ENCODE results near the gene PRAMEF11. TPM values are rescaled to one million over a fixed set of nuclear protein-coding genes. Genes with fewer than 3 reads are reported as not detected.
"Not testable (repeated sequence)": the region's sequence is repeated elsewhere in the genome, so short reads cannot be mapped to it uniquely, and the experiment has no call there.

PRAMEF11 gene
- total RNA-seq, 1 donor from 2014 or later: not detected

GRCh38 chr1:12811409-12811784, 19.8 kb downstream of the PRAMEF11 start:
- Mint-ChIP-seq H3K36me3 (ENCODE audit: unreplicated experiment) (no peaks in the 10 kb centered on the region), H3K27ac (ENCODE audit: unreplicated experiment) (no peak overlapping the region), H3K9me3 (ENCODE audit: unreplicated experiment) (peaks cover 6% of the 10 kb centered on the region), H3K4me1 (ENCODE audit: unreplicated experiment) (no peaks in the 10 kb centered on the region), H3K4me3 (ENCODE audit: unreplicated experiment) (no peak overlapping the region), H3K27me3 (ENCODE audit: unreplicated experiment) (peaks cover 2% of the 10 kb centered on the region)
- TF ChIP-seq CTCF (IDR thresholded peaks at IDR 0.05): no peak
- no peak for DNase-seq (ENCODE audit: extremely low spot score, unreplicated experiment)

- H3K4me3 Mint-ChIP-seq (ENCODE audit: unreplicated experiment): no peak overlapping the region
- peaks cover 6% of the 10 kb centered on the region for H3K9me3 Mint-ChIP-seq (ENCODE audit: unreplicated experiment)
- H3K36me3 Mint-ChIP-seq (ENCODE audit: unreplicated experiment): no peaks in the 10 kb centered on the region
- H3K4me1 Mint-ChIP-seq (ENCODE audit: unreplicated experiment): no peaks in the 10 kb centered on the region
- no peak for DNase-seq (ENCODE audit: extremely low spot score, unreplicated experiment)
- no peaks in the 10 kb centered on the region for H3K27me3 Mint-ChIP-seq (ENCODE audit: unreplicated experiment)
- no peak overlapping the region for H3K27ac Mint-ChIP-seq (ENCODE audit: unreplicated experiment)
- TF ChIP-seq CTCF (IDR thresholded peaks at IDR 0.05): no peak
These were observed 20.4 kb downstream of the PRAMEF11 start for GRCh38 chr1:12810691-12811408.

- Mint-ChIP-seq H3K27me3 (ENCODE audit: unreplicated experiment) (no peaks in the 10 kb centered on the region), H3K27ac (ENCODE audit: unreplicated experiment) (no peak overlapping the region), H3K9me3 (ENCODE audit: unreplicated experiment) (peaks cover 11% of the 10 kb centered on the region), H3K4me3 (ENCODE audit: unreplicated experiment) (no peak overlapping the region), H3K36me3 (ENCODE audit: unreplicated experiment) (no peaks in the 10 kb centered on the region), H3K4me1 (ENCODE audit: unreplicated experiment) (no peaks in the 10 kb centered on the region)
- TF ChIP-seq CTCF (IDR thresholded peaks at IDR 0.05): no peak
- no peak for DNase-seq (ENCODE audit: extremely low spot score, unreplicated experiment)
These were observed 21.3 kb downstream of the PRAMEF11 start for GRCh38 chr1:12809933-12810332.

GRCh38 chr1:12799730-12800129, 31.5 kb downstream of the PRAMEF11 start:
- TF ChIP-seq CTCF (IDR thresholded peaks at IDR 0.05): no peak
- Mint-ChIP-seq H3K9me3 (ENCODE audit: unreplicated experiment) (peaks cover 11% of the 10 kb centered on the region), H3K27ac (ENCODE audit: unreplicated experiment) (no peak overlapping the region), H3K4me1 (ENCODE audit: unreplicated experiment) (no peaks in the 10 kb centered on the region), H3K36me3 (ENCODE audit: unreplicated experiment) (no peaks in the 10 kb centered on the region), H3K4me3 (ENCODE audit: unreplicated experiment) (no peak overlapping the region), H3K27me3 (ENCODE audit: unreplicated experiment) (peaks cover 4% of the 10 kb centered on the region)
- no peak for DNase-seq (ENCODE audit: extremely low spot score, unreplicated experiment)

GRCh38 chr1:12798911-12799310, 32.3 kb downstream of the PRAMEF11 start:
- no peak overlapping the region for H3K4me3 Mint-ChIP-seq (ENCODE audit: unreplicated experiment)
- H3K4me1 Mint-ChIP-seq (ENCODE audit: unreplicated experiment): no peaks in the 10 kb centered on the region
- no peak overlapping the region for H3K27ac Mint-ChIP-seq (ENCODE audit: unreplicated experiment)
- TF ChIP-seq CTCF (IDR thresholded peaks at IDR 0.05): no peak
- no peaks in the 10 kb centered on the region for H3K36me3 Mint-ChIP-seq (ENCODE audit: unreplicated experiment)
- H3K27me3 Mint-ChIP-seq (ENCODE audit: unreplicated experiment): peaks cover 4% of the 10 kb centered on the region
- H3K9me3 Mint-ChIP-seq (ENCODE audit: unreplicated experiment): peaks cover 6% of the 10 kb centered on the region
- DNase-seq (ENCODE audit: extremely low spot score, unreplicated experiment): no peak

- H3K4me1 Mint-ChIP-seq (ENCODE audit: unreplicated experiment); H3K4me3 Mint-ChIP-seq (ENCODE audit: unreplicated experiment); H3K27ac Mint-ChIP-seq (ENCODE audit: unreplicated experiment); DNase-seq (ENCODE audit: extremely low spot score, unreplicated experiment); H3K27me3 Mint-ChIP-seq (ENCODE audit: unreplicated experiment); H3K36me3 Mint-ChIP-seq (ENCODE audit: unreplicated experiment); H3K9me3 Mint-ChIP-seq (ENCODE audit: unreplicated experiment): not testable (repeated sequence)
These were observed 40.1 kb downstream of the PRAMEF11 start, which contains the start of gene PRAMEF1 for GRCh38 chr1:12791097-12791496. Gene PRAMEF1, plus strand, starts transcription at chr1:12791397. Its CDS starts 1,831 bp downstream, at chr1:12793228.

GRCh38 chr1:12784729-12785128, 46.5 kb downstream of the PRAMEF11 start:
- not testable (repeated sequence) for H3K9me3 Mint-ChIP-seq (ENCODE audit: unreplicated experiment); H3K36me3 Mint-ChIP-seq (ENCODE audit: unreplicated experiment); H3K27ac Mint-ChIP-seq (ENCODE audit: unreplicated experiment); H3K4me3 Mint-ChIP-seq (ENCODE audit: unreplicated experiment); DNase-seq (ENCODE audit: extremely low spot score, unreplicated experiment); H3K4me1 Mint-ChIP-seq (ENCODE audit: unreplicated experiment); H3K27me3 Mint-ChIP-seq (ENCODE audit: unreplicated experiment)

- not testable (repeated sequence) for DNase-seq (ENCODE audit: extremely low spot score, unreplicated experiment); H3K4me3 Mint-ChIP-seq (ENCODE audit: unreplicated experiment); H3K9me3 Mint-ChIP-seq (ENCODE audit: unreplicated experiment); H3K36me3 Mint-ChIP-seq (ENCODE audit: unreplicated experiment); H3K27ac Mint-ChIP-seq (ENCODE audit: unreplicated experiment); H3K27me3 Mint-ChIP-seq (ENCODE audit: unreplicated experiment); H3K4me1 Mint-ChIP-seq (ENCODE audit: unreplicated experiment)
These were observed 47.4 kb downstream of the PRAMEF11 start for GRCh38 chr1:12783783-12784182.
